HepG2 (cell line): ENCODE measurements around the gene ACOT13.

ENCODE experiments used
- CTCF ChIP-seq: sonication (generic); formaldehyde crosslinking; IDR thresholded peaks from 2 replicates; pipeline ENCODE4 v1.5.0; 2020; ENCODE audit warnings: mild to moderate bottlenecking, missing genetic modification reagents, moderate library complexity
- HIVEP1 ChIP-seq: sonication (generic); formaldehyde crosslinking; IDR thresholded peaks from 2 replicates; pipeline ENCODE4 v1.4.0; 2020; ENCODE audit warnings: mild to moderate bottlenecking, missing genetic modification reagents
- IRF9 ChIP-seq: sonication (generic); formaldehyde crosslinking; IDR thresholded peaks from 2 replicates; pipeline ENCODE4 v1.8.0; 2022; ENCODE audit warnings: missing genetic modification reagents, mild to moderate bottlenecking, borderline replicate concordance
- MAF1 ChIP-seq: sonication (generic); formaldehyde crosslinking; IDR thresholded peaks from 2 replicates; pipeline ENCODE4 v1.5.0; 2020; ENCODE audit warnings: missing genetic modification reagents, borderline replicate concordance
- MXI1 ChIP-seq: IDR thresholded peaks from 3 replicates; pipeline ENCODE4 v1.6.1; 2012; ENCODE audit warnings: low read depth, low read length, inconsistent platforms, borderline replicate concordance
- MYNN ChIP-seq: sonication (generic); formaldehyde crosslinking; IDR thresholded peaks from 2 replicates; pipeline ENCODE4 v1.4.0; 2020; ENCODE audit warnings: mild to moderate bottlenecking, low read depth, missing genetic modification reagents
- POLR2AphosphoS5 ChIP-seq: IDR thresholded peaks from 2 replicates; pipeline ENCODE4 v1.6.1; 2012; ENCODE audit warnings: low read depth, low read length
- REST ChIP-seq, 2 experiments: IDR thresholded peaks; 2 replicates each; pipeline ENCODE4 v1.6.1; 2011 to 2012; ENCODE audit warnings: low read length in 2 of 2, borderline replicate concordance in 1 of 2, low read depth in 1 of 2, mild to moderate bottlenecking in 1 of 2, moderate library complexity in 1 of 2
- TCF7L2 ChIP-seq: IDR thresholded peaks from 2 replicates; pipeline ENCODE4 v1.6.1; 2011; ENCODE audit warnings: mild to moderate bottlenecking, low read depth, low read length, moderate library complexity
- ZNF597 ChIP-seq: sonication (generic); formaldehyde crosslinking; IDR thresholded peaks from 2 replicates; pipeline ENCODE4 v1.5.0; 2020; ENCODE audit warnings: missing genetic modification reagents
- ZSCAN29 ChIP-seq: sonication (generic); formaldehyde crosslinking; conservative IDR thresholded peaks from 2 replicates; pipeline ENCODE4 v1.4.0; 2020; ENCODE audit warnings: mild to moderate bottlenecking, missing genetic modification reagents
- ZZZ3 ChIP-seq: sonication (generic); formaldehyde crosslinking; IDR thresholded peaks from 2 replicates; pipeline ENCODE4 v1.4.0; 2020; ENCODE audit warnings: missing genetic modification reagents, mild to moderate bottlenecking, borderline replicate concordance

GRCh38 chr6:24721461-24722215 lies 54.8 kb downstream of the ACOT13 start:
- TF ChIP-seq HIVEP1: peak; percentile 85
- peak; percentile 3; the same call in 1 of the 2 replicates for TF ChIP-seq CTCF (CRISPR knock-in tag)
- peak; percentile 93 for TF ChIP-seq MYNN (CRISPR knock-in tag)
- 0 out of 4 replicates have a peak, but pooled peaks of 1 of the 2 experiments have one; percentile 44 for TF ChIP-seq REST (IDR thresholded peaks at IDR 0.05; ENCODE audit: borderline replicate concordance in 1 of 2, low read depth in 1 of 2, low read length in 2 of 2)
- no peak for TF ChIP-seq TCF7L2
- 0 out of 2 replicates have a peak, but pooled peaks have one; percentile 20 for TF ChIP-seq MAF1 (CRISPR knock-in tag)
- TF ChIP-seq IRF9 (CRISPR knock-in tag): peak; percentile 92
- peak; percentile 88 for TF ChIP-seq POLR2AphosphoS5
- TF ChIP-seq MXI1: peak; percentile 97; the same call in 2 of the 3 replicates
- TF ChIP-seq ZZZ3 (CRISPR knock-in tag): peak; percentile 52; the same call in 1 of the 2 replicates
- TF ChIP-seq ZNF597 (CRISPR knock-in tag): no peak
- TF ChIP-seq ZSCAN29: 0 out of 2 replicates have a peak, but pooled peaks have one; percentile 58
